H1 (cell line): ENCODE measurements around the gene NEK11. TPM values are rescaled to one million over a fixed set of nuclear protein-coding genes. Genes with fewer than 3 reads are reported as not detected.

Experiments
- CTCF ChIA-PET: fragments of 300-600 bp; sonication (Branson Sonifier 250); formaldehyde crosslinking; loops from one replicate; lab custom pipeline; 2021; ENCODE audit not compliant: partially characterized antibody; lab: Charles Lee
- POLR2A ChIA-PET: fragments of 300-600 bp; sonication (Branson Sonifier 250); formaldehyde crosslinking; loops from one replicate; lab custom pipeline; 2021; ENCODE audit warnings: inconsistent platforms; ENCODE audit not compliant: partially characterized antibody; lab: Charles Lee
- DNase-seq, 2 experiments: peaks; one replicate each; pipeline versions ENCODE4 v3.0.0 to v3.0.0-alpha.2; 2010 to 2022; ENCODE audit warnings: low spot score in 2 of 2, low read depth in 1 of 2, mixed read lengths in 1 of 2
- FAIRE-seq: peaks from 2 replicates; lab custom pipeline; 2011; peaks lifted over from hg19 to GRCh38; lab: Jason Lieb, UNC
- H2AFZ ChIP-seq: 2 replicates; pipeline ENCODE4 v1.8.1; 2012; ENCODE audit warnings: low read length, inconsistent platforms
- H2AK5ac ChIP-seq: 2 replicates; pipeline ENCODE4 v1.6.1; 2013; ENCODE audit warnings: low read depth, low read length
- H2BK120ac ChIP-seq: replicated peaks from 2 replicates; pipeline ENCODE3; 2013; ENCODE audit warnings: low read depth, low read length, inconsistent platforms
- H2BK12ac ChIP-seq: 2 replicates; pipeline ENCODE4 v1.6.1; 2013; ENCODE audit warnings: low read depth, low read length
- H2BK15ac ChIP-seq: 2 replicates; pipeline ENCODE4 v1.6.1; 2013; ENCODE audit warnings: low read length
- H2BK20ac ChIP-seq: 2 replicates; pipeline ENCODE4 v1.6.1; 2013; ENCODE audit warnings: low read length
- H2BK5ac ChIP-seq: 2 replicates; pipeline ENCODE4 v1.6.1; 2013; ENCODE audit warnings: low read depth, low read length
- H3K14ac ChIP-seq: 2 replicates; pipeline ENCODE4 v1.6.1; 2013; ENCODE audit warnings: inconsistent platforms; ENCODE audit not compliant: insufficient read length
- H3K18ac ChIP-seq: 2 replicates; pipeline ENCODE4 v1.6.1; 2013; ENCODE audit warnings: low read length; ENCODE audit errors: extremely low read depth
- H3K23ac ChIP-seq: 2 replicates; pipeline ENCODE4 v1.6.1; 2013; ENCODE audit warnings: inconsistent platforms; ENCODE audit not compliant: insufficient read length
- H3K23me2 ChIP-seq: 2 replicates; pipeline ENCODE4 v1.6.1; 2013; ENCODE audit warnings: low read depth, low read length
- H3K27ac ChIP-seq: 2 replicates; pipeline ENCODE4 v1.6.1; 2011; ENCODE audit warnings: low read depth, low read length, inconsistent platforms
- H3K27me3 ChIP-seq, 4 experiments: replicated peaks in 1 of 4; 1 replicate in 1 of 4; 2 replicates in 3 of 4; pipeline versions ENCODE4 v1.6.1 to v1.8.1; 2011 to 2013; ENCODE audit warnings: low read length in 3 of 4, mild to moderate bottlenecking in 3 of 4, inconsistent platforms in 2 of 4, mixed read lengths in 2 of 4, moderate library complexity in 1 of 4; ENCODE audit not compliant: control insufficient read depth in 3 of 4, insufficient read depth in 3 of 4; ENCODE audit errors: extremely low read depth in 1 of 4
- H3K36me3 ChIP-seq, 4 experiments: 2 replicates each; pipeline versions ENCODE4 v1.6.1 to v1.8.1; 2011 to 2013; ENCODE audit warnings: mild to moderate bottlenecking in 4 of 4, low read length in 3 of 4, moderate library complexity in 2 of 4, control low read depth in 1 of 4, inconsistent platforms in 1 of 4; ENCODE audit not compliant: insufficient read depth in 4 of 4, control insufficient read depth in 2 of 4
- H3K4ac ChIP-seq: replicated peaks from 2 replicates; pipeline ENCODE3; 2013; ENCODE audit warnings: low read length, low read depth, mixed read lengths, inconsistent platforms; ENCODE audit not compliant: insufficient read length
- H3K4me1 ChIP-seq, 4 experiments: replicated peaks in 1 of 4; 1 replicate in 1 of 4; 2 replicates in 3 of 4; pipeline versions ENCODE4 v1.6.1 to v1.8.1; 2011 to 2013; ENCODE audit warnings: low read length in 3 of 4, inconsistent platforms in 2 of 4, mixed read lengths in 1 of 4; ENCODE audit not compliant: insufficient read depth in 4 of 4, control insufficient read depth in 3 of 4
- H3K4me2 ChIP-seq, 2 experiments: 2 replicates each; pipeline versions ENCODE4 v1.6.1 to v1.8.1; 2011 to 2013; ENCODE audit warnings: low read depth in 2 of 2, low read length in 2 of 2, control low read depth in 1 of 2, inconsistent platforms in 1 of 2, mild to moderate bottlenecking in 1 of 2; ENCODE audit not compliant: insufficient read depth in 1 of 2
- H3K4me3 ChIP-seq, 4 experiments: fragments of 200-600, 300-600 bp in 1 of 4; sonication (generic), shearing (Covaris generic), sonication (Bioruptor Twin) in 1 of 4; 2 replicates each; pipeline versions ENCODE4 v1.5.1 to v1.8.1; 2011 to 2016; ENCODE audit warnings: low read length in 4 of 4, low read depth in 3 of 4, control low read depth in 2 of 4, inconsistent platforms in 2 of 4, mild to moderate bottlenecking in 2 of 4, mixed read lengths in 1 of 4, moderate library complexity in 1 of 4; ENCODE audit not compliant: insufficient read depth in 2 of 4; ENCODE audit errors: extremely low read depth in 1 of 4
- H3K56ac ChIP-seq: replicated peaks from 2 replicates; pipeline ENCODE3; 2013; ENCODE audit warnings: low read depth, mild to moderate bottlenecking, mixed read lengths, low read length, inconsistent platforms; ENCODE audit not compliant: insufficient read length
- H3K79me1 ChIP-seq: 2 replicates; pipeline ENCODE4 v1.6.1; 2013; ENCODE audit warnings: low read depth, low read length, control low read depth
- H3K79me2 ChIP-seq, 2 experiments: 2 replicates each; pipeline versions ENCODE4 v1.6.1 to v1.8.1; 2012 to 2013; ENCODE audit warnings: low read length in 2 of 2, mild to moderate bottlenecking in 2 of 2, inconsistent platforms in 1 of 2; ENCODE audit not compliant: insufficient read depth in 2 of 2, control insufficient read depth in 1 of 2
- H3K9ac ChIP-seq, 4 experiments: replicated peaks in 1 of 4; 1 replicate in 1 of 4; 2 replicates in 3 of 4; pipeline versions ENCODE4 v1.6.1 to v1.8.1; 2011 to 2013; ENCODE audit warnings: low read depth in 3 of 4, low read length in 3 of 4, control low read depth in 2 of 4, mild to moderate bottlenecking in 2 of 4, moderate library complexity in 2 of 4, inconsistent platforms in 1 of 4; ENCODE audit errors: extremely low read depth in 1 of 4
- H3K9me3 ChIP-seq, 2 experiments: 2 replicates each; pipeline versions ENCODE4 v1.6.1 to v1.8.1; 2012 to 2013; ENCODE audit warnings: mild to moderate bottlenecking in 2 of 2, moderate library complexity in 2 of 2, control low read depth in 1 of 2, inconsistent platforms in 1 of 2, low read depth in 1 of 2, low read length in 1 of 2, mixed read lengths in 1 of 2; ENCODE audit not compliant: insufficient read depth in 2 of 2
- H4K20me1 ChIP-seq, 2 experiments: replicated peaks in 1 of 2; 2 replicates each; pipeline versions ENCODE3 to v1.8.1; 2011 to 2013; ENCODE audit warnings: inconsistent platforms in 2 of 2, low read length in 2 of 2, mild to moderate bottlenecking in 1 of 2; ENCODE audit not compliant: insufficient read depth in 2 of 2, control insufficient read depth in 1 of 2
- H4K5ac ChIP-seq: 2 replicates; pipeline ENCODE4 v1.6.1; 2013; ENCODE audit warnings: low read length, low read depth, mixed read lengths, inconsistent platforms; ENCODE audit not compliant: insufficient read length
- H4K8ac ChIP-seq: 2 replicates; pipeline ENCODE4 v1.8.0; 2013; ENCODE audit warnings: mild to moderate bottlenecking, moderate library complexity, low read length, inconsistent platforms; ENCODE audit not compliant: insufficient read depth; ENCODE audit errors: extremely low read depth
- H4K91ac ChIP-seq: replicated peaks from 2 replicates; pipeline ENCODE3; 2013; ENCODE audit warnings: low read length, mixed read lengths, inconsistent platforms; ENCODE audit not compliant: insufficient read length
- RNF2 ChIP-seq: fragments of 200-900, 300-1000 bp; sonication (generic); IDR thresholded peaks from 2 replicates; pipeline ENCODE4 v1.7.1; 2016; ENCODE audit warnings: borderline replicate concordance, low read depth, mild to moderate bottlenecking, antibody characterized with exemption, low read length; ENCODE audit not compliant: poor library complexity, severe bottlenecking; ENCODE audit errors: missing control alignments
- USF2 ChIP-seq: IDR thresholded peaks from 2 replicates; pipeline ENCODE4 v1.6.1; 2011; ENCODE audit warnings: low read length, improper control_type of control experiment
- WGBS, 2 experiments: shearing (Covaris generic) in 1 of 2; methylation state at CpG; one replicate each; pipeline versions ENCODE4 v1.1.6 to v1.1.7; 2013 to 2015; ENCODE audit warnings: low lambda C conversion rate in 2 of 2, mixed read lengths in 2 of 2, inconsistent platforms in 1 of 2, low coverage in 1 of 2, missing lambda C conversion rate in 1 of 2; ENCODE audit not compliant: insufficient replicate concordance in 2 of 2, insufficient coverage in 1 of 2, insufficient read length in 1 of 2; ENCODE audit errors: extremely low coverage in 1 of 2, missing lambda C conversion rate in 1 of 2; 5-methylcytosine and 5-hydroxymethylcytosine counted together
- polyA plus RNA-seq, 7 experiments: library from polyadenylated mRNA; depleted of rRNA in 3 of 7; stranded (reverse) in 5 of 7; unstranded in 2 of 7; fragments of >200 nt in 5 of 7; fragments of 200-250 nt in 2 of 7; gene quantifications; 1 replicate in 5 of 7; 2 replicates in 1 of 7; 4 replicates in 1 of 7; pipeline versions ENCODE4 v1.2.1 to v1.2.3, GENCODE V29; 2011 to 2013; ENCODE audit warnings: missing spikeins in 2 of 7, mixed read lengths in 2 of 7
- total RNA-seq: library from RNA; stranded (reverse); fragmentation: NEBNext Ultra II Directional; extraction: Animal tissue kit (Norgen Biotek cat#: 25700); gene quantifications from 2 replicates; pipeline ENCODE4 v1.2.1, GENCODE V29; 2021

NEK11 gene
- total and polyA plus RNA-seq, 2 of the 8 experiments (the other 6 are each of a cell fraction or from before 2014, with no cell fraction given), result 0.60 TPM; not detected in 1

- no peak overlapping the region for H3K4me3 ChIP-seq
- H3K4ac ChIP-seq, result no peak overlapping the region
- H4K8ac ChIP-seq, result no peak overlapping the region
- no peak overlapping the region for H2AK5ac ChIP-seq
- TF ChIP-seq RNF2 (no peak), USF2 (peak; percentile 27; the same call in 1 of the 2 replicates)
- no peak overlapping the region for H3K27ac ChIP-seq
- CTCF ChIA-PET, result no interaction called here
- no peak overlapping the region for H3K18ac ChIP-seq
- H2BK20ac ChIP-seq, result no peak overlapping the region
- H3K23ac ChIP-seq, result no peak overlapping the region
- H4K91ac ChIP-seq, result no peak overlapping the region
- no peaks in the 10 kb centered on the region for H3K23me2 ChIP-seq
- no peak overlapping the region for H2BK12ac ChIP-seq
- H3K14ac ChIP-seq, result peak overlapping the region; percentile 77
- no peak for DNase-seq
- no peak overlapping the region for H2AFZ ChIP-seq
- no peak overlapping the region for H3K9ac ChIP-seq
- 96% methylated on average over 3 of the region's 3 CpGs; no CpG with 5 or more reads in 1 of the 2 experiments for WGBS, 2 experiments
- POLR2A ChIA-PET, result no interaction called here
- FAIRE-seq, result no peak
- H4K5ac ChIP-seq, result no peak overlapping the region
- H3K79me1 ChIP-seq, result no peaks in the 10 kb centered on the region
- no peak overlapping the region for H3K4me2 ChIP-seq
- H3K36me3 ChIP-seq, result no peaks in the 10 kb centered on the region
- H3K79me2 ChIP-seq, result no peaks in the 10 kb centered on the region
- H3K27me3 ChIP-seq, result peaks cover 0 to 1% (median 0%) of the 10 kb centered on the region in 4 experiments; a peak in 1 of 7 replicates
- H2BK120ac ChIP-seq, result no peak overlapping the region
- H2BK15ac ChIP-seq, result no peak overlapping the region
- H4K20me1 ChIP-seq, result no peaks in the 10 kb centered on the region
- no peaks in the 10 kb centered on the region for H3K4me1 ChIP-seq
- H3K9me3 ChIP-seq, result no peaks in the 10 kb centered on the region
- H2BK5ac ChIP-seq, result no peak overlapping the region
- no peak overlapping the region for H3K56ac ChIP-seq
These were observed 87.6 kb downstream of the NEK11 start for GRCh38 chr3:131114256-131114655.
